AG20443 (cell line): Measurements from ENCODE around the gene AGAP2.
A peak's percentile ranks its signal among the peaks of the same experiment; 100 is the strongest.

Experiments used
- DNase-seq: peaks from one replicate; pipeline ENCODE4 v3.0.0; 2012; ENCODE audit warnings: low spot score, mixed read lengths

Gene AGAP2

GRCh38 chr12:57736741-57737466 is 1.6 kb downstream of the AGAP2 start:
- DNase-seq: no peak

GRCh38 chr12:57735952-57736740 is 2.4 kb downstream of the AGAP2 start:
- DNase-seq: peak; percentile 57

GRCh38 chr12:57735198-57735855 is 3.2 kb downstream of the AGAP2 start:
- DNase-seq: no peak

- no peak for DNase-seq
Observed at GRCh38 chr12:57734591-57734990, 4.0 kb downstream of the AGAP2 start.

GRCh38 chr12:57733928-57734327 is 4.6 kb downstream of the AGAP2 start:
- DNase-seq: no peak

GRCh38 chr12:57732726-57733593 is 5.6 kb downstream of the AGAP2 start:
- no peak for DNase-seq

GRCh38 chr12:57732270-57732669 is 6.3 kb downstream of the AGAP2 start:
- DNase-seq: no peak

- DNase-seq: no peak
Observed at GRCh38 chr12:57731411-57732080, 7.0 kb downstream of the AGAP2 start.

- DNase-seq: no peak
Observed at GRCh38 chr12:57730336-57731067, 8.0 kb downstream of the AGAP2 start.

- no peak for DNase-seq
Observed at GRCh38 chr12:57729321-57729844, 9.2 kb downstream of the AGAP2 start.

GRCh38 chr12:57727758-57728395 is 10.7 kb downstream of the AGAP2 start:
- DNase-seq: no peak

- DNase-seq: no peak
Observed at GRCh38 chr12:57726884-57727757, 11.4 kb downstream of the AGAP2 start.

GRCh38 chr12:57726151-57726883 is 12.2 kb downstream of the AGAP2 start:
- DNase-seq: peak; percentile 96

GRCh38 chr12:57725851-57726150 is 12.7 kb downstream of the AGAP2 start:
- DNase-seq: no peak

GRCh38 chr12:57724936-57725740 is 13.4 kb downstream of the AGAP2 start:
- DNase-seq: peak; percentile 5

GRCh38 chr12:57724003-57724935 is 14.3 kb downstream of the AGAP2 start:
- peak; percentile 4 for DNase-seq

GRCh38 chr12:57723630-57723962 is 14.9 kb downstream of the AGAP2 start:
- no peak for DNase-seq
